Suprapubic skin (tissue), 3 donors: Measurements from ENCODE around the gene GJC1.

Source experiments
- EP300 ChIP-seq: sonication (generic); formaldehyde crosslinking; IDR thresholded peaks from one replicate; pipeline ENCODE4 v1.6.1; 2017; ENCODE audit warnings: antibody characterized with exemption
- TF ChIP-seq, protein P1 (sequence below), 2 donors: fragments of 200-600 bp in 1 of 2; fragments of 450-650 bp in 1 of 2; sonication (generic) in 1 of 2; IDR thresholded peaks; one replicate each; pipeline ENCODE4 v1.5.1; 2016 to 2019; ENCODE audit warnings: antibody characterized with exemption in 2 of 2, mild to moderate bottlenecking in 1 of 2, moderate library complexity in 1 of 2

DNA sequence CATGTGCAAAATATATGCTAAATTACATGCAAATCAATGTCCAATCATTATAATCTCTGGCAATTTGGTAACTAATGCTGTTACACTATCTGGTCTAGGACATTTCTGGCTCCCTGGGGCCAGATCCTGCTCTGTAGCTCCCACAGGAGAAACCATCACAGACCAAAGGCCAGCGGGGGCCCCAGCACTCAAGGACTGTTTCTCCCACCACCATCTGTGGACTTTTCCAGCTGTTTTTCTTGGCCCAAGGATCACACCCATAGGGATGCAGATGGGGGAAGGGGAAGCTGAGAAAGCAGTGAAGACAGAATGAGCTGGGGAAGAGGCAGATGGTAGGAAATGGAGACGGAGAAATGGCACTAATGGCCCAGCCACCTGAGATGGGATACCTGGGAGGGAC, 17.5 kb upstream of the GJC1 start, which contains the start of gene HIGD1B:
- TF ChIP-seq, protein P1, sequence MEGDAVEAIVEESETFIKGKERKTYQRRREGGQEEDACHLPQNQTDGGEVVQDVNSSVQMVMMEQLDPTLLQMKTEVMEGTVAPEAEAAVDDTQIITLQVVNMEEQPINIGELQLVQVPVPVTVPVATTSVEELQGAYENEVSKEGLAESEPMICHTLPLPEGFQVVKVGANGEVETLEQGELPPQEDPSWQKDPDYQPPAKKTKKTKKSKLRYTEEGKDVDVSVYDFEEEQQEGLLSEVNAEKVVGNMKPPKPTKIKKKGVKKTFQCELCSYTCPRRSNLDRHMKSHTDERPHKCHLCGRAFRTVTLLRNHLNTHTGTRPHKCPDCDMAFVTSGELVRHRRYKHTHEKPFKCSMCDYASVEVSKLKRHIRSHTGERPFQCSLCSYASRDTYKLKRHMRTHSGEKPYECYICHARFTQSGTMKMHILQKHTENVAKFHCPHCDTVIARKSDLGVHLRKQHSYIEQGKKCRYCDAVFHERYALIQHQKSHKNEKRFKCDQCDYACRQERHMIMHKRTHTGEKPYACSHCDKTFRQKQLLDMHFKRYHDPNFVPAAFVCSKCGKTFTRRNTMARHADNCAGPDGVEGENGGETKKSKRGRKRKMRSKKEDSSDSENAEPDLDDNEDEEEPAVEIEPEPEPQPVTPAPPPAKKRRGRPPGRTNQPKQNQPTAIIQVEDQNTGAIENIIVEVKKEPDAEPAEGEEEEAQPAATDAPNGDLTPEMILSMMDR (IDR thresholded peaks at IDR 0.05) = no peak
- no peak for TF ChIP-seq EP300
